Small intestine (tissue), 7 donors: ENCODE results near the gene B3GALT2. TPM values are rescaled to one million over a fixed set of nuclear protein-coding genes. Genes with fewer than 3 reads are reported as not detected.
A peak's percentile ranks its signal among the peaks of the same experiment; 100 is the strongest.

Source experiments
- DNase-seq, 2 donors: peaks; one replicate each; pipeline versions ENCODE4 v3.0.0 to v3.0.0-alpha.2; 2013
- FAIRE-seq: peaks from 2 replicates; lab custom pipeline; 2012; peaks lifted over from hg19 to GRCh38; lab: Jason Lieb, UNC
- H3K27ac ChIP-seq, 3 donors: one replicate each; pipeline ENCODE4 v1.5.1; 2013; ENCODE audit warnings: low read length in 2 of 3, mild to moderate bottlenecking in 2 of 3, control low read depth in 1 of 3, inconsistent platforms in 1 of 3, low read depth in 1 of 3, moderate library complexity in 1 of 3
- H3K27me3 ChIP-seq, 3 donors: one replicate each; pipeline ENCODE4 v1.6.1; 2013; ENCODE audit warnings: low read length in 3 of 3, inconsistent platforms in 1 of 3; ENCODE audit not compliant: control insufficient read depth in 3 of 3, insufficient read depth in 3 of 3
- H3K36me3 ChIP-seq, 3 donors: one replicate each; pipeline ENCODE4 v1.6.1; 2013; ENCODE audit warnings: low read length in 3 of 3, inconsistent platforms in 1 of 3, low read depth in 1 of 3, mild to moderate bottlenecking in 1 of 3, moderate library complexity in 1 of 3; ENCODE audit not compliant: control insufficient read depth in 3 of 3, insufficient read depth in 2 of 3
- H3K4me1 ChIP-seq, 3 donors: one replicate each; pipeline ENCODE4 v1.6.1; 2013; ENCODE audit warnings: low read length in 2 of 3, inconsistent platforms in 1 of 3, low read depth in 1 of 3, mild to moderate bottlenecking in 1 of 3, moderate library complexity in 1 of 3; ENCODE audit not compliant: control insufficient read depth in 3 of 3, insufficient read depth in 2 of 3
- H3K4me3 ChIP-seq, 3 donors: one replicate each; pipeline ENCODE4 v1.5.1; 2013; ENCODE audit warnings: low read length in 3 of 3, control low read depth in 1 of 3, inconsistent platforms in 1 of 3, low read depth in 1 of 3, mild to moderate bottlenecking in 1 of 3, moderate library complexity in 1 of 3
- H3K9me3 ChIP-seq, 2 donors: one replicate each; pipeline ENCODE4 v1.6.1; 2013; ENCODE audit warnings: low read depth in 1 of 2, low read length in 1 of 2; ENCODE audit not compliant: control insufficient read depth in 2 of 2, insufficient read depth in 1 of 2
- WGBS, 3 donors: extraction: QIAGEN DNeasy Blood & Tissue Kit; methylation state at CpG; one replicate each; pipeline ENCODE4 v1.1.7; 2013; 5-methylcytosine and 5-hydroxymethylcytosine counted together
- polyA plus RNA-seq, 4 donors: library from polyadenylated mRNA; stranded (reverse) in 3 of 4; unstranded in 1 of 4; fragments of 200-250 nt in 3 of 4; fragments of 120-200 nt in 1 of 4; gene quantifications; one replicate each; pipeline versions ENCODE4 v1.2.1 to v1.2.3, GENCODE V29; 2013
- donor health status: healthy with polysubstance abuse.
- donor health status: control.
- donor health status: control.
- donor health status: Bipolar disorder and iron deficiency.
- donor health status: healthy.

B3GALT2 gene
- polyA plus RNA-seq, 4 donors, result 0.45 to 8.9 (median 0.84) TPM

DNA sequence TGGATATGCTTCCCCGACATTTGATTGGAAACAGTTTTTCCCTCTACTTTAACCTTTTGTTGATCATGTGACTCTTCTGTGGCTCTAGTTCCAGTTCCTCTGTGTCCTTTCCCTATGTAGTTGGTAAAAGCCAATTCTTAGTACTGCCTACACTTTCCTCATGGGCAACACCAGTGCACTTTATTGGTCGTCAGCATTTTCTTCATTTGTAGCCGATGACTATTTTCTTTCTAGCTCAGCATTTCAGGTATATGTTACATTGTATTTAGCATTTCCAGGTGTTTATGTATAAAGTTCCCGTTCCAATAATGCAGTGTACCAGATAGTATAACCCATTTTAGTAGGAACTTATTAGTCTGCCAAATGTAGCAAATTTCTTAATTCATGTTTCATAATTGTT, 27.6 kb upstream of the B3GALT2 start:
- DNase-seq, result no peak
- Histone ChIP-seq H3K4me3 (no peak overlapping the region), H3K9me3 (peaks cover 0 to 4% of the 10 kb centered on the region in 2 donors), H3K27ac (no peak overlapping the region), H3K4me1 (peaks cover 0 to 11% (median 0%) of the 10 kb centered on the region in 3 donors), H3K27me3 (no peaks in the 10 kb centered on the region), H3K36me3 (peaks cover 2 to 14% (median 7%) of the 10 kb centered on the region in 3 donors)
- 94 to 98% (median 96%) methylated on average over 4 of the region's 4 CpGs for WGBS, 3 donors
- FAIRE-seq, result no peak

DNA sequence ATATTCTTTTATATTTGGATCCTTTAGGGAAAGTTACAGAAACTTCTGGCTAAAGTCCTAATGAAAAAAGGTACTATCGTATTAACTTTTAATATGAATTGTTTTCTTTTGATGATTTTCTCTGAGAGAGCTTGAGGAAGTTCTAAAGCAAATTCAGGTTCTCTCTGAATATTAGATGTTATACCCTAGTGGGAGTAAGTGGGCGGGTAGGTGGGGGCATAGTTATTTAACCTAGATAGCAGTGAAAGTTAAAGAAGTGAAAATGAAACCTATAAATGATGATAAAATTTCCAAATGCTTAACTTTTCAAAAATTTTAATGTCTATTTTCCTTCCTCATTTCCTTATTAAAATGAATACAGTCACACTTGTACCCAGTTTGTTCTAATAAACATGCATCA, 26.2 kb upstream of the B3GALT2 start:
- Histone ChIP-seq H3K4me1 (peaks cover 0 to 11% (median 0%) of the 10 kb centered on the region in 3 donors), H3K9me3 (peaks cover 0 to 4% of the 10 kb centered on the region in 2 donors), H3K27ac (peak overlapping the region in 1 of 3 donors; percentile 54), H3K4me3 (no peak overlapping the region), H3K36me3 (peaks cover 2 to 13% (median 5%) of the 10 kb centered on the region in 3 donors), H3K27me3 (no peaks in the 10 kb centered on the region)
- DNase-seq (no peak), FAIRE-seq (no peak)
- WGBS, 3 donors, result 87 to 98% (median 93%) methylated on average over 2 of the region's 2 CpGs

DNA sequence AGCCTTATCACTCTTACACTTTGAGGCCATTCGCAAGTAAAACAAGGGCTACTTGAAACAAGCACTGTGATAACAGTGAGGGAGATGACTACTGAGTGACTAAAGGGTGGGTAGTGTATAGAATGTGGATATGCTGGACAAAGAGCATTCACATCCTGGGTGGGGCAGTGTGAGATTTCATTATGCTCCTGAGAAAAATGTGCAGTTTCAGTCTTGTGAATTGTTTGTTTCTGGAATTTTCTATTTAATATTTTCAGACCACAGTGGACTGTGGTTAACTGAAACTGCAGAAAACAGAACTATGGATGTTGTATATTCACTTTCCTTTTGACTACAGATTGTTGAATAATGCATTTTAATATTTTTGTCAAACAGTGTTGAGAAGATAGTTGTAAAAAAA, 25.1 kb upstream of the B3GALT2 start:
- Histone ChIP-seq H3K27me3 (no peaks in the 10 kb centered on the region), H3K4me3 (no peak overlapping the region), H3K36me3 (peaks cover 2 to 9% (median 4%) of the 10 kb centered on the region in 3 donors), H3K27ac (peak overlapping the region in 1 of 3 donors; percentile 54), H3K9me3 (peaks cover 0 to 12% of the 10 kb centered on the region in 2 donors), H3K4me1 (peaks cover 0 to 11% (median 0%) of the 10 kb centered on the region in 3 donors)
- WGBS, 3 donors, result 45 to 60% (median 47%) methylated on average over 1 of the region's 1 CpG
- FAIRE-seq (no peak), DNase-seq (peak; percentile 31 to 67)

DNA sequence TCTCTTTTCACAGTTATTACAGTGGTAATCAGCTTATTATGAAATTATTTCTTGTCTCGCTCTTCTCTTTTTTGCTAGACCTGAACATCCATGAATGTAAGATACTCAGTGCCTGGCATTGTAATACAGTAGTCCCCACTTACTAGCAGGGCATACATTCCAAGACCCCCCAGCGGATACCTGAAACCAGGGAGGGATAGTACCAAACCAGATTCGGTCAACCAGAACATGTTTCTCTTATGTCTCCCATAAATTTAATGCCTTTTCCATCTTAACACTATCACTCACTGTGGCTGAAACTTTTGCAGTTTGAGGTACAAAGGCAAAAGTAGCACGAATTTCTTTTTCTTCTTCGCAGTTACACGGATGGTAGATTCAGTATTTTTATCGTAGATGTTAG, 24.6 kb upstream of the B3GALT2 start:
- Histone ChIP-seq H3K4me1 (peaks cover 0 to 11% (median 0%) of the 10 kb centered on the region in 3 donors), H3K9me3 (peaks cover 0 to 12% of the 10 kb centered on the region in 2 donors), H3K36me3 (peaks cover 2 to 8% (median 4%) of the 10 kb centered on the region in 3 donors), H3K4me3 (no peak overlapping the region), H3K27ac (peak overlapping the region in 1 of 3 donors; percentile 54), H3K27me3 (no peaks in the 10 kb centered on the region)
- FAIRE-seq, result no peak
- 95 to 99% (median 97%) methylated on average over 7 of the region's 7 CpGs for WGBS, 3 donors
- no peak for DNase-seq

DNA sequence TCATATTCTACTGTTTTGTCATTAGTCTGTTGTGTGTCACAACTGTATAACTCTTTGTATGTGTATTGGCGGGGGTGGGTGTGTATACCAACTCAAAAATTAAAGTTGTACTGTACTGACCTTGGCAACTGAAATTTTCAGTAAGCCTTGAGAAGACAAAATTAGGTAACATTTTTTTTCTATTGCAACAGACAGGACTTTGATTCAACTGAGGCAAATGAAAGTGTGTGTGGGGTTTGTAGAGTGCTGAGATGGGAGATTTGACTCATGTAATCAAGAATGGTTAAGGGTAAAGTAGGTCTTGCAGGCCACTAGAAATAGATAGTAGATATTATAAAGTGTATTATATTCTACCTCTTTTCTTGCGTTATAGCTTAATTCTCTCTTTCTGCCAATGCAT, 14.6 kb upstream of the B3GALT2 start:
- DNase-seq (peak in 1 of 2 donors; percentile 12), FAIRE-seq (no peak)
- H3K27ac ChIP-seq, result no peak overlapping the region
- peaks cover 0 to 9% (median 0%) of the 10 kb centered on the region in 3 donors for H3K36me3 ChIP-seq
- H3K27me3 ChIP-seq, result no peaks in the 10 kb centered on the region
- H3K4me1 ChIP-seq, result no peaks in the 10 kb centered on the region
- WGBS, 3 donors, result 86 to 97% (median 89%) methylated on average over 2 of the region's 2 CpGs
- peaks cover 0 to 3% of the 10 kb centered on the region in 2 donors for H3K9me3 ChIP-seq
- H3K4me3 ChIP-seq, result no peak overlapping the region

DNA sequence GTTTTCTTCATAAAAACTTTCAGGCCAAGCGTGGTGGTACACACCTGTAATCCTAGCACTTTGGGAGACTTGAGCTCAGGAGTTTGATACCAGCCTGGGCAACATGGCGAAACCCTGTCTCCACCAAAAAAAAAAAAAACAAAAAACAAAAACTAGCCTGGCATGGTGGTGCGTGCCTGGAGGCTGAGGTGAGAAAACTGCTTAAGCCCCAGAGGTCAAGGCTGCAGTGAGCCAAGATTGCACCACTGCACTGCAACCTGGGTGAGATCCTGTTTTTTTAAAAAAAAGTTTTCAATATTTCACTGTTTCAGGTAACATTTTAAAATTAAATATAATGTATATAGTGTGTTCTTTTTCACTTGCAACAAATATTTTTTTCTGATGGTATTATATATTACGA, 13.5 kb upstream of the B3GALT2 start:
- 97 to 99% (median 99%) methylated on average over 4 of the region's 4 CpGs for WGBS, 3 donors

DNA sequence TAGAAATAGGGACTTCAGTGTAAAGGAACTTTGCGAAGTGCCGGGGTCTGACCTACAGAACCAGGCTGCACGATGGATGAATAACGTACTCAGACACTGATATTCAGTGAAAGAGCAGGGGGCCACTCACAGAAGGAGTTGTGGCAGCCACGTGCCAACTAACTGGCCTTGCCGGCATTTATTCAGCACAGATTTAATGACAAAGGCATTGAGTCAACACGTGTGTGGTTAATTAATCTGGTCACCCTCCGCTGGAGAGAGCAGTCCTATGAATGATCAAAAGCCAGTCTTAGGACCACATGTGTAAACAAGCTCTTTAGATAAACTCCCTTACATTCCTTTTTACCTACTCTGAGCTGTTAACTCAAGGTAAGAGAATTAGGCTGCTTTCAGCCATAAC, 6.2 kb upstream of the B3GALT2 start:
- Histone ChIP-seq H3K27ac (no peak overlapping the region), H3K27me3 (no peaks in the 10 kb centered on the region), H3K36me3 (peaks cover 0 to 11% (median 2%) of the 10 kb centered on the region in 3 donors), H3K4me3 (no peak overlapping the region), H3K9me3 (peaks cover 0 to 14% of the 10 kb centered on the region in 2 donors), H3K4me1 (peaks cover 0 to 14% (median 0%) of the 10 kb centered on the region in 3 donors)
- WGBS, 3 donors, result 96 to 99% (median 98%) methylated on average over 8 of the region's 8 CpGs
- DNase-seq (no peak), FAIRE-seq (no peak)

More for the DNA sequence above, 13.5 kb upstream of the B3GALT2 start:
- Histone ChIP-seq H3K9me3 (peaks cover 0 to 3% of the 10 kb centered on the region in 2 donors), H3K4me3 (no peak overlapping the region), H3K27ac (no peak overlapping the region), H3K36me3 (peaks cover 0 to 9% (median 0%) of the 10 kb centered on the region in 3 donors), H3K27me3 (no peaks in the 10 kb centered on the region), H3K4me1 (no peaks in the 10 kb centered on the region)
- no peak for DNase-seq
- no peak for FAIRE-seq

DNA sequence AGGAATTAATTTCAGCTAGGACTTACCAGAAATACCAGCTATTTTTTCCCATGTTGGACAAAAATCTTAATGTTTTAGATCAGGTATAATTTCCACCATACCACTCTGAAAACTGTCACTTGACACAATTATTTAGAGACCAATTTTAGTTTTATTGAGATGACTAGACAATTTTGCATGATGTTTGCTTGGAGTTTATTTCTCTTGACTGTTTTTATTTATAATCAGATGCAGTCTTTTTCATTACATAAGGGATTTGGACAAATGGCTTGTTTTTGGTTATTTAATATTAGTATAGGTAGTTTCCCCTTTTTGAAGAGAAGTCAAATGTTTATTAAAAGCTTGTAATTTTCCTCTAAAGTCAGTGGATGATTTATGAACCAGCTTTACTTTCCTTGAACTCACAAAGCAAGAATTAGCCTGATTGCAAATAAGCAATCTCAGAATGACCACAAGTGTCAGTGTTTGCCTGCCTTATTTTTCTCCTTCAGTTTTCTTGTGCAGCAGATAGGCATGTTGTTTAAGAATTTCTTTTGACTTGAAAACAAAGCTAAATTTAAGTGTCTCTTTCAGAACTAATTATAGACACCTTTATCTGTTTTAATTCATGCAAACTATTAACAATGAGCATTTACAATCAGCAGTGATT, 3.8 kb upstream of the B3GALT2 start:
- Histone ChIP-seq H3K27me3 (no peaks in the 10 kb centered on the region), H3K27ac (peak overlapping the region in 1 of 3 donors; percentile 47), H3K4me1 (peaks cover 0 to 20% (median 2%) of the 10 kb centered on the region in 3 donors), H3K36me3 (peaks cover 0 to 11% (median 2%) of the 10 kb centered on the region in 3 donors), H3K9me3 (peaks cover 0 to 14% of the 10 kb centered on the region in 2 donors), H3K4me3 (no peak overlapping the region)
- FAIRE-seq (peak; percentile 33), DNase-seq (peak; percentile 37 to 51)
